Measurements from ENCODE around the gene DYNC1I1. TPM values are rescaled to one million over a fixed set of nuclear protein-coding genes. Genes with fewer than 3 reads are reported as not detected.

The DYNC1I1 gene
- 0.61 and 1.0 TPM in 2 replicates for total RNA-seq

GRCh38 chr7:95772298-95772770 is at the start of gene DYNC1I1:
TSS of gene DYNC1I1 (plus strand) at chr7:95772554. CDS start at chr7:95804730, 32,176 bp downstream.

Other genes with a start within 250 kb of the DYNC1I1 start
- not detected in 2 replicates for gene PDK4, start 176.0 kb upstream of the DYNC1I1 start, total RNA-seq